Measurements from ENCODE around the gene ADAM12.

- TF ChIP-seq PATZ1 (CRISPR knock-in tag; IDR thresholded peaks at IDR 0.05; ENCODE audit: borderline replicate concordance) (no peak), ZC3H10 (CRISPR knock-in tag; IDR thresholded peaks at IDR 0.05) (no peak), ZNF8 (CRISPR knock-in tag; IDR thresholded peaks at IDR 0.05) (no peak), RARB (CRISPR knock-in tag; IDR thresholded peaks at IDR 0.05) (no peak)
These were observed 325.9 kb downstream of the ADAM12 start for GRCh38 chr10:126062131-126063032.
